Transverse colon (tissue), 4 donors: ENCODE data around the gene UBE2R2.

Experiments
- EP300 ChIP-seq: sonication (generic); formaldehyde crosslinking; IDR thresholded peaks from one replicate; pipeline ENCODE4 v1.6.1; 2017; ENCODE audit warnings: antibody characterized with exemption, low read depth
- POLR2A ChIP-seq: fragments of 450-650 bp; IDR thresholded peaks from one replicate; pipeline ENCODE4 v1.6.1; 2016; ENCODE audit warnings: antibody characterized with exemption, mild to moderate bottlenecking, moderate library complexity
- POLR2AphosphoS5 ChIP-seq, 3 donors: sonication (generic); formaldehyde crosslinking; IDR thresholded peaks; one replicate each; pipeline ENCODE4 v1.6.1; 2016; ENCODE audit warnings: antibody characterized with exemption in 3 of 3
- TF ChIP-seq, protein P1 (sequence below), 5 experiments: fragments of 200-600 bp in 3 of 5; fragments of 450-650 bp in 2 of 5; sonication (generic) in 3 of 5; IDR thresholded peaks; 1 replicate in 2 of 5; 2 replicates in 3 of 5; pipeline ENCODE4 v1.5.1; 2016 to 2017; ENCODE audit warnings: antibody characterized with exemption in 5 of 5, inconsistent platforms in 3 of 5, mild to moderate bottlenecking in 2 of 5, moderate library complexity in 1 of 5

DNA sequence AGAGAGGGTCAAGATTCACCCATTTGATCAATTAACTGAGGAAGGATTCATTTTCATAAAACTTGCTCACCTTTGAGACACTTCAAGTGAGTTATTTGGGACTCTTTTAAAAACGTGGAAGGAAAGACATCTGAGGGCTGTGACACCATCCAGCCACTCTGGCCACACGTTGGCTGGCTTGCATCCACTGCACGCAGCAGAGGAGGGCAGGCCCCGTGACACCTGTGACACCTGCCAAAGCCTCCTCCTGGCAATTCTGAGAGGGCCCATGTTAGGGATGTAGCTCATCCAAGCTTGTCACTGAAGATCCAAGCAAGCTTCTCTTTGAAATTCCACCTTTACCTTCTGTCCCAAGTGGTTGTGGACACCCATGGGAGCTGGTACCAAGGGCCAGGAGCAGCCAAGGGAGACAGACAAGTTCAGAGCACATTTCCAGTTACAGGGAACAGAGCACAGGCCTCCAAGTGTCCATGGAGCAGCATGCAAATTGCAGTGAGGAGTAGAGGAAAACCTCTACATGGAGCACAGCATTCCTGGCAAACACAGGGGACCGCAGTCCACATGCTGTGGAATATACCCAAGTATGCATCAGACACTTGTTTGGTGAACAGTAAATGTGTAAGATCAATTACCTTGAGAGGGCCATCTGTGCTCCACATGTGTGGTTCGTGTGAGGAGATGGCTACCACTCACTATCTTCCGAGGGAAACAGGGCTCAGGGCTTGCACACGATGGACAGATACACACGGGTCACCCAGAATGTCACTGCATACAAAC lies 16.8 kb upstream of the UBE2R2 start:
- TF ChIP-seq POLR2A: no peak
- no peak for TF ChIP-seq POLR2AphosphoS5 (IDR thresholded peaks at IDR 0.05)
- TF ChIP-seq, protein P1, sequence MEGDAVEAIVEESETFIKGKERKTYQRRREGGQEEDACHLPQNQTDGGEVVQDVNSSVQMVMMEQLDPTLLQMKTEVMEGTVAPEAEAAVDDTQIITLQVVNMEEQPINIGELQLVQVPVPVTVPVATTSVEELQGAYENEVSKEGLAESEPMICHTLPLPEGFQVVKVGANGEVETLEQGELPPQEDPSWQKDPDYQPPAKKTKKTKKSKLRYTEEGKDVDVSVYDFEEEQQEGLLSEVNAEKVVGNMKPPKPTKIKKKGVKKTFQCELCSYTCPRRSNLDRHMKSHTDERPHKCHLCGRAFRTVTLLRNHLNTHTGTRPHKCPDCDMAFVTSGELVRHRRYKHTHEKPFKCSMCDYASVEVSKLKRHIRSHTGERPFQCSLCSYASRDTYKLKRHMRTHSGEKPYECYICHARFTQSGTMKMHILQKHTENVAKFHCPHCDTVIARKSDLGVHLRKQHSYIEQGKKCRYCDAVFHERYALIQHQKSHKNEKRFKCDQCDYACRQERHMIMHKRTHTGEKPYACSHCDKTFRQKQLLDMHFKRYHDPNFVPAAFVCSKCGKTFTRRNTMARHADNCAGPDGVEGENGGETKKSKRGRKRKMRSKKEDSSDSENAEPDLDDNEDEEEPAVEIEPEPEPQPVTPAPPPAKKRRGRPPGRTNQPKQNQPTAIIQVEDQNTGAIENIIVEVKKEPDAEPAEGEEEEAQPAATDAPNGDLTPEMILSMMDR (IDR thresholded peaks at IDR 0.05): no peak
- no peak for TF ChIP-seq EP300
